ENCODE data around the gene MYLK4.
A peak's percentile ranks its signal among the peaks of the same experiment; 100 is the strongest.

The MYLK4 gene

DNA sequence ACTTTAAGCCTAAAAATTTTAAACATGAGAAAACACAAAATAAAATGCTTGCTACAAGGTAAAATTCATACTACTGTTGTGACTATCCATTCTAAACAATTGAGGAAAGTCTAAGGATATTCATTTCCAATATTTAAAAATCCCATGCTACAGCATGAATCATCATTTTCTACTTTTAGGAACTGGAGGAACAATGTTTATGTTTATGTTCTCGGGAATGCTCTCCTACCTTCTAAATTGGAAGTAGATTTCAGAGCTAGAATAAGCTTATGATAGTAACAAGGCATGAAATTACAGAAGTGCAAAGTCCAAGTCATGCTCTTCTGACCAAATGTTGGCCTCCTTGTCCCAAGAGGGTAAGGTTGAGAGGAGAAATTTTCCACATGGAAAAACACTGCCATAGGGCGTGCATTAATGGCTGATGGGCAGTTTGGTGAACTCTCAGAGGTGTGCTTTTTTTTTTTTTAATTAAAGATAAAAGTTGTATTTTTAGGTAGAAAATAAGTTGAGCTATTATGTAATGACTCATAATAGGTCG lies 6.0 kb upstream of the MYLK4 start:
- no peak for DNase-seq (ENCODE audit: low read depth, low spot score)

DNA sequence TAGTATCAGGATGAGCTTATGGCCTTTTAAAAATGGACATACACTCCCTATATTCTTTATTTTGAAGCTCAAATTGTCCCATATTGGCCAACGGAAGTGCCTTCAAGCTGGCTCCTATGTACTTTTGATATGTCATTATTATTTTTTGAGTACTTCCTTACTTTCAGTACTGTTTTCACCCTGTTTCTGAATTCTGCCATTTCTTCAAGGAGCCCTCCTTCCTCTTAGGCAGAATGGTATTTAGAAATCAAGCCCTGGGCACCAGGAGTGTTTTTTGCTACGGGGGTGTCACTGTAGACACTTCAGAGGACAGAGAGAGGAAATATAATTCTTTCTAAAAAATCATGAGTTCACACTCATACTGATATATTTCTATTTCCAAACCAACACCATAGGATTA lies 5.5 kb upstream of the MYLK4 start:
- DNase-seq (ENCODE audit: low read depth, low spot score), result no peak

DNA sequence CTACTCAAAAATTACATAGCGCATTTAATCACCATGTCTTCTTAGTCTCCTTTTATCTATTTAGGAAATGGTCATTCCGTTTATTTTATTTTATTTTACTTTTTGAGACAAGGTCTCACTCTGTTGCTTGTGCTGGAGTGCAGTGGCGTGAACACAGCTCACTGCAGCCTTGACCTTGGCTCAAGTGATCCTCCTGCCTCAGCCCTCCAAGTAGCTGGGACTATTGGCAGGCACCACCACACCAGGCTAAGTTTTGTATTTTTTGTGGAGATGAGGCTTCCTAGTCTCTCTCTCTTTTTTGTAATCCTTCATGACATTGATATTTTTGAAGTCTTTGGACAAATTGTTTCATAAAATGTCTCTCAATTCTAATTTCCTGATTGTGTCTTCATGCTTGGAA lies 4.7 kb upstream of the MYLK4 start:
- no peak for DNase-seq (ENCODE audit: low read depth, low spot score)

- no peak for DNase-seq (ENCODE audit: low read depth, low spot score)
Observed at GRCh38 chr6:2754911-2755310, 4.2 kb upstream of the MYLK4 start.

GRCh38 chr6:2754393-2754792 lies 3.7 kb upstream of the MYLK4 start:
- DNase-seq (ENCODE audit: low read depth, low spot score), result no peak

DNA sequence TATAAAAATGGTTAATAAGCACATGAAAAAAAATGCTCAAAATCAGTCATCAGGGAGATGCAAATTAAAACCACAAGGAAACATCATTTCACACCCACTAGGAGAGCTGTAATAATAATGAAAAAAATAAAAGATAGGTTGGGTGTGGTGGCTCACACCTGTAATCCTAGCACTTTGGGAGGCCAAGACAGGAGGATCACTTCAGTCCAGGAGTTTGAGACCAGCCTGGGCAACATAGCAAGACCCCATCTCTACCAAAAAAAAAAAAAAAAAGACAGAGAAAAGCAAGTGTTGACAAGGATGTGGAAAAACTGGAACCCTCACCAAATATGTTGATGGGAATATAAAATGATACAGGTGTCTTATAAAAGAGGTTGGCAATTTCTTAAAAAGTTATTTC lies 3.0 kb upstream of the MYLK4 start:
- no peak for DNase-seq (ENCODE audit: low read depth, low spot score)

- no peak for DNase-seq (ENCODE audit: low read depth, low spot score)
Observed at GRCh38 chr6:2753110-2753489, 2.4 kb upstream of the MYLK4 start.

- DNase-seq (ENCODE audit: low read depth, low spot score), result no peak
Observed at GRCh38 chr6:2752477-2753109, 1.9 kb upstream of the MYLK4 start.

GRCh38 chr6:2751871-2752270 lies 1.1 kb upstream of the MYLK4 start:
- no peak for DNase-seq (ENCODE audit: low read depth, low spot score)

DNA sequence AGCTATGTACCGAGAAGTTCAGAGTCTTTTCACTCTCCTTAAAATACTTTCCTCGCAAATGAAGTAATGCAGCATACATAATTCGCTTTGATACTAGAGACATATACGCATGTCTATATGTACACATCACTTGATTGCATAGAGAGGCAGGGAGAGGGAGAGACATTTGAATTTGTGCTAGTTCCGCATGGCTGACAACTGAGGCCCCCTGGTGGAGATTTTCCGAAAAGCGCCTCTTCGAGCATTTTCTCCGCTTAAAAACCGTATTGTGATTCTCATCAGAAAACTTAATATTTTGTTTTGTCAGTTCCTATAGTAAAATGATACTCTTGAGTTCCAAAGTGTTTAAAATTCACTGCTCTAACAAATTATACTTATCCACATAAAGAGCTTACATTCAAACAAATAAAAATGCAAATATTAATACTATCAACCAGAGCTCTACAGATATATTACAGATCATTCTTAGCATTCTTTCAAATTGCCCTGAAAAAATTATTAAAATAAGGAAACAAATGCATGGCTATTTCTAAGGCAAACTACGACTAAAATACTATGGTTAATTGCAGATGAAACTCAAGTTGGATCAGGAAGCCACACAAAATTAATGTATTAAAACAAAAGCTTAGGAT lies 637 bp downstream of the MYLK4 start:
- peak; percentile 46 for DNase-seq (ENCODE audit: low read depth, low spot score)

GRCh38 chr6:2748183-2748582 lies 2.5 kb downstream of the MYLK4 start:
- no peak for DNase-seq (ENCODE audit: low read depth, low spot score)

GRCh38 chr6:2746557-2747061 lies 4.1 kb downstream of the MYLK4 start:
- peak; percentile 67 for DNase-seq (ENCODE audit: low read depth, low spot score)

DNA sequence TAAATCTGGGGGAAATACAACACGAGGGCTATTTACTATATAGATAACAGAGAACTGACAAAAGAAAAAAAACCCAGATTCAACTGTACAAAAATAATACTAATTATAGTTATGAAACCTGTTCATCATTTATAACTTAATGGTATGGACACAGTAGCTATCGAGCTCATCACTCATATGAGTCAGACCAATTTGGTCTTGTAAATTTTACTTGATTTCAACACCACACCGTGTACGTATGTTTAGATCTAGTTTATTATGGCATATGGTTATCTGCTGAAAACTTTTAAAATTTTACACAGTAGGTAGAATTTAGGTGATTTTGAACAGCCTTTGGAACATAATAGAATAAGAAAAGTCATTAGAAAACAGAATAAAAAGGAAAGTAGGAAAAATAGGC lies 5.5 kb downstream of the MYLK4 start:
- DNase-seq (ENCODE audit: low read depth, low spot score), result no peak

- no peak for DNase-seq (ENCODE audit: low read depth, low spot score)
Observed at GRCh38 chr6:2744778-2745177, 5.9 kb downstream of the MYLK4 start.

DNA sequence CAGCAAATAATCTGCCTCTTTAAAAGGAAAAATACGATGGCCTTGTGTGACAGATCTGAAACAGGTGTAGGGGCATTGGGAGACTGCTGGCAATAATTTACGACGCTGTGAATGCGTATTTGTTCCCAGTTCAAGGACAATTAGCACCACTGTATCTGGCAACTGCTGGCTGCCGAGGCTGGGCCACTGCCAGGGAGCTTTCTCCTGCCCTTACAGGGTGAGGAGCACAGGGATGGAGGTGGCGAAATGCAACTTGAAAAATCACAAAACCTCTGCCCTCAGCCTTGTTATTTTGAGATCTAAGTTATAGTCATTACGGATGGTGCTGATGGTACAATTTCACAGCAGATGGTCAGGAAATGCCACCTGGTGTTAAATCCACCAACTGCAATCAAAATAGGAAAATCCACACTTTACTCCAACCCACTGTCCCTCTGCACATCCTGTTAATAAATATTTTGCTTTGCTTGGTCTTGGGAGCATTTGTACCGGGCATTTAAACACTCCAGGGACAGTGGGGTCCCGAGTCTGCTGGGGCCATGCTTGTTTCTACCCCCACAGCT lies 6.4 kb downstream of the MYLK4 start:
- DNase-seq (ENCODE audit: low read depth, low spot score), result no peak

DNA sequence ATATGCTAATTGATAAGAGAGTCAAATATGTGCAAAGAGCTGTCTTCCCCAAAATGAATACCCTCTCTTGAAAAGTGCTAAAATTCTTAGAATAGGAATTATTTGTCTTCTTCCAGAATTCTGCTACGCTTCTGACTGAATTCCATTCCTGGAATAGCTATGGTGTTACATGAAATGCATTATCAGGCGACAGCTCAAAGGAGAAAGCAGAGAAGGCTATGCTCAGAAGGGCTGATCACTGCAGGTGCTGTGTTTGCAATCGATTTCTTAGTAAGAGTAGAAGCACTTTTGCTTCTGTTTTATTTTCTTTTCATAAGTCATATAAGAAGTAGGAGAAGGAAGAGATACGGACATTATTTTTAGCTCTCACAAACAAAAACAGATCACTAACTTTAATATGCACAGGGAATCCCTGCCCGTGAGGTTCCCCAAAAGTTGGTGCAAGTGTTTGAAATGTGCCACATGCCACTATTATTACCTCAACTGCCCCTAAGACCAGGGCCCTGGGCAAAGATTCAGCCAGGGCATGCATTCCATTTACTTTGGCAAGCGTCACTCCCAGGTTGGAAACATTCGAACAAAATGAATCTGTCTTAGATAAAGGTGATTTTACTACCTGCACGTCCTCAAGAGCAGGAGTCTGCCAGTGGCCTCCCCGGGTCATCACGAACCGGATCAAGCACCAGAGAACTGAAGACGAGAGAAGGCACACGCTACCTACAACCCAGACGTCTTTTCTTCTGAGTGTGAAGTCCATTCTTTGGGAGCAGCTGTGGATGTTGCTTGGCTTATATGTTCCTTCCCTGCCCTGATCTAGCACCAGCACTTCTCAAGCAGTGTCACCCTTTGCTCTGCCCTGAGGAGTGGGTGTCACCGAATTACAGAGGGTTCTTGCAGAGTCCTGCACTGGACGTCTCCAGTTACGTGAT lies 7.2 kb downstream of the MYLK4 start:
- DNase-seq (ENCODE audit: low read depth, low spot score), result no peak

DNA sequence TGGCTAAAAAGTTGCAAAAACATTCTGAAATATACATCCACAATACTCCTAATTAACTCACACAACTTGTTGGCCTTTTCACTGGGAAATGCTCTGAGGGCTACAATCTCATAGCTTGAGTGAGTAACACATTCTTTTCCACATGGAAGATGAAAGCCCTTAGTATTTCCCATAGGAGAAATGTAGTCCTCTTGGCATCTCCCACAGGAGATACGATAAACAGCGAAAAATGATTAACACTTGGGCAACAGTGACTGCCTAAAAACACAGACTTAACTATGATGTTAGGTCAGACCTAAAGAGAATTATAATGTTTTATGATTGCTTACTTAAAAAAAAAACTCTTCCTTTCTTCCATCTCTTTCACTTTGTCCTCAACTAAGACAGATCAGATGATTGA lies 9.0 kb downstream of the MYLK4 start:
- DNase-seq (ENCODE audit: low read depth, low spot score), result no peak

- DNase-seq (ENCODE audit: low read depth, low spot score), result no peak
Observed at GRCh38 chr6:2740581-2740980, 10.1 kb downstream of the MYLK4 start.

DNA sequence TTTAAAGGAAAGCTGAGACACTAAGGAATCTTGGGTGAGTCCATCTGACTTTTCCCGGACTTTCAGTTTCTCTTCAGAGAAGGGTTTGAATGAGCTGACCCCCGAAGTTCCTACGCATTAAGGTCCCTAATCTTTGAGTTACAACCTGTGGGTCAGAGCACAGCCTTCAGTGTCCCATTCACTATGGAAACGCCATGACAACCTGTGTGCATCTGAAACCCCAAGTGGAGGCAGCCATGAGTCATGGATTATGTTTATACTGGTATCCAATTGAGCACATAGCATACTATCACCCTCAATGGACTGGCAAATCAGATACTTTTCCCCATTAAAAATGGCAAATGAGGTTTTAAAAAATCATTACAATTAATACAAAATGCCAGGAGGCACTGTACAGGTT lies 11.4 kb downstream of the MYLK4 start:
- no peak for DNase-seq (ENCODE audit: low read depth, low spot score)

- DNase-seq (ENCODE audit: low read depth, low spot score), result peak; percentile 58
Observed at GRCh38 chr6:2738373-2738979, 12.2 kb downstream of the MYLK4 start.

DNA sequence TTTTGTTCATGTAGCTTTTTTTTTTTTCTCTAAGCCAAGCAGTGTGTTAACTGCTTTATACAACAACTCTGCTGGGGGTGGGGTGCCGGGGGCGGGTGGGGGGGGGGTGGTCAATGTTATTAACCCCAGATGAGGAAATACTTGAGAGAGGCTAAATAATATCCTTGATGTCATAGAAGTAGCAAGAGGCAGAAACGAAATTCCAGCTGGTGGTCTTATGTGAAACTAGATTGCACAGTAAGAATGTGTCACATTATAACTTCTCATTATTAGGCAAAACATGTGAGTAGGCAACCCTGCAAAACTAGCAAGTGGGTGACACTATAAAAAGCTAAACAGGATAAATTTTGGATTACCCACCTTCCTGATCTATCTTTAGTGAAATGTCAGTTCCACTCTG lies 12.8 kb downstream of the MYLK4 start:
- DNase-seq (ENCODE audit: low read depth, low spot score), result no peak
